ENCODE measurements around the gene CADPS2. TPM values are rescaled to one million over a fixed set of nuclear protein-coding genes. Genes with fewer than 3 reads are reported as not detected.

CADPS2 gene
- total and polyA plus RNA-seq, 2 of the 4 experiments (the other 2 are of a cell fraction), result 0.10 to 0.54 TPM

- CTCF ChIA-PET, result no interaction called here
- in situ Hi-C loops (cut with MboI; ENCODE audit: low sequenced_read_pairs), result no loop called here
These were observed 375.0 kb downstream of the CADPS2 start for GRCh38 chr7:122511268-122511667.

More at GRCh38 chr7:122511268-122511667, 375.0 kb downstream of the CADPS2 start:
- Histone ChIP-seq H3K27ac (ENCODE audit: insufficient read depth, low read length) (no peak overlapping the region), H4K91ac (ENCODE audit: insufficient read depth, low read depth, low read length) (no peak overlapping the region), H2BK20ac (ENCODE audit: low read depth, low read length) (no peak overlapping the region), H3K36me3 (ENCODE audit: control insufficient read depth, insufficient read depth, low read length) (no peaks in the 10 kb centered on the region), H3K4ac (ENCODE audit: low read depth, low read length) (no peak overlapping the region), H2BK120ac (ENCODE audit: low read depth, low read length) (no peak overlapping the region), H3K14ac (replicated peaks; ENCODE audit: low read depth, low read length) (no peak overlapping the region), H4K20me1 (ENCODE audit: insufficient read depth, low read length) (no peaks in the 10 kb centered on the region), H4K5ac (ENCODE audit: low read depth, low read length) (no peak overlapping the region), H3K18ac (ENCODE audit: low read depth, low read length) (no peak overlapping the region), H2AK9ac (replicated peaks; ENCODE audit: low read depth, low read length, poor library complexity) (no peak overlapping the region), H2BK5ac (ENCODE audit: low read depth, low read length, poor library complexity, severe bottlenecking) (no peak overlapping the region), H3K9me1 (ENCODE audit: insufficient read depth, low read length) (no peaks in the 10 kb centered on the region), H2AFZ (replicated peaks; ENCODE audit: low read length, poor library complexity) (no peak overlapping the region), H3K79me1 (ENCODE audit: low read depth in 1 of 2, low read length in 2 of 2) (no peaks in the 10 kb centered on the region), H3K23ac (ENCODE audit: low read depth, low read length) (no peak overlapping the region), H3K4me3 (ENCODE audit: insufficient read depth, low read depth, low read length) (no peak overlapping the region), H3K56ac (ENCODE audit: extremely low read depth, insufficient read depth, low read length) (no peak overlapping the region), H3K9ac (ENCODE audit: low read depth, low read length) (no peak overlapping the region), H3K4me2 (ENCODE audit: low read depth, low read length) (no peak overlapping the region), H3K27me3 (ENCODE audit: control insufficient read depth, insufficient read depth, low read length) (no peaks in the 10 kb centered on the region), H3K9me3 (ENCODE audit: control insufficient read depth, insufficient read depth, low read length) (no peaks in the 10 kb centered on the region), H4K8ac (ENCODE audit: low read depth in 2 of 2, low read length in 2 of 2) (no peak overlapping the region), H2BK15ac (ENCODE audit: low read depth, low read length) (no peak overlapping the region), H2AK5ac (ENCODE audit: low read depth, low read length) (no peak overlapping the region), H3K4me1 (ENCODE audit: control insufficient read depth, insufficient read depth, low read length) (no peaks in the 10 kb centered on the region)
- DNase-seq, result no peak
- BruUV-seq (replicated peaks), result no TSS peak
- dilution Hi-C loops (cut with HindIII; ENCODE audit: low sequenced_read_pairs, unreplicated experiment) (no loop called here), intact Hi-C loops (cut with micrococcal nuclease) (no loop called here)
- ATAC-seq (ENCODE audit: low read depth), result no peak
- TF ChIP-seq ELK1 (IDR thresholded peaks at IDR 0.05; ENCODE audit: borderline replicate concordance, low read depth, low read length) (no peak), NFE2L2 (IDR thresholded peaks at IDR 0.05; ENCODE audit: low read depth, low read length) (no peak), RCOR1 (IDR thresholded peaks at IDR 0.05; ENCODE audit: insufficient replicate concordance, low read length) (no peak), MAFK (IDR thresholded peaks at IDR 0.05; ENCODE audit: low read depth, low read length) (no peak), SMC3 (IDR thresholded peaks at IDR 0.05; ENCODE audit: low read depth, low read length) (no peak), CHD1 (IDR thresholded peaks at IDR 0.05; ENCODE audit: low read depth, low read length) (no peak), CEBPB (IDR thresholded peaks at IDR 0.05; ENCODE audit: low read depth, low read length) (no peak), USF2 (IDR thresholded peaks at IDR 0.05; ENCODE audit: low read depth, low read length) (no peak), MAZ (IDR thresholded peaks at IDR 0.05; ENCODE audit: borderline replicate concordance, low read depth, low read length) (no peak), RAD21 (IDR thresholded peaks at IDR 0.05; ENCODE audit: low read length) (no peak), BHLHE40 (IDR thresholded peaks at IDR 0.05; ENCODE audit: low read depth, low read length) (no peak), RFX5 (IDR thresholded peaks at IDR 0.05; ENCODE audit: low read depth, low read length) (no peak), POLR2A (IDR thresholded peaks at IDR 0.05; ENCODE audit: low read depth, low read length) (no peak), FOS (IDR thresholded peaks at IDR 0.05; ENCODE audit: low read depth, low read length) (no peak), MXI1 (IDR thresholded peaks at IDR 0.05; ENCODE audit: borderline replicate concordance, low read depth, low read length) (no peak)
- TF ChIP-seq, protein P1, sequence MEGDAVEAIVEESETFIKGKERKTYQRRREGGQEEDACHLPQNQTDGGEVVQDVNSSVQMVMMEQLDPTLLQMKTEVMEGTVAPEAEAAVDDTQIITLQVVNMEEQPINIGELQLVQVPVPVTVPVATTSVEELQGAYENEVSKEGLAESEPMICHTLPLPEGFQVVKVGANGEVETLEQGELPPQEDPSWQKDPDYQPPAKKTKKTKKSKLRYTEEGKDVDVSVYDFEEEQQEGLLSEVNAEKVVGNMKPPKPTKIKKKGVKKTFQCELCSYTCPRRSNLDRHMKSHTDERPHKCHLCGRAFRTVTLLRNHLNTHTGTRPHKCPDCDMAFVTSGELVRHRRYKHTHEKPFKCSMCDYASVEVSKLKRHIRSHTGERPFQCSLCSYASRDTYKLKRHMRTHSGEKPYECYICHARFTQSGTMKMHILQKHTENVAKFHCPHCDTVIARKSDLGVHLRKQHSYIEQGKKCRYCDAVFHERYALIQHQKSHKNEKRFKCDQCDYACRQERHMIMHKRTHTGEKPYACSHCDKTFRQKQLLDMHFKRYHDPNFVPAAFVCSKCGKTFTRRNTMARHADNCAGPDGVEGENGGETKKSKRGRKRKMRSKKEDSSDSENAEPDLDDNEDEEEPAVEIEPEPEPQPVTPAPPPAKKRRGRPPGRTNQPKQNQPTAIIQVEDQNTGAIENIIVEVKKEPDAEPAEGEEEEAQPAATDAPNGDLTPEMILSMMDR (conservative IDR thresholded peaks at IDR 0.05; ENCODE audit: low read depth, low read length), result no peak
- POLR2A ChIA-PET (ENCODE audit: unreplicated experiment), result no interaction called here
- no CpG with 5 or more reads among the region's 2 CpGs for WGBS, 2 experiments (ENCODE audit: extremely low coverage in 2 of 2, insufficient read length in 1 of 2)
